HepG2 (cell line): ENCODE results near the gene PSAP. TPM values are rescaled to one million over a fixed set of nuclear protein-coding genes. Genes with fewer than 3 reads are reported as not detected.
A peak's percentile ranks its signal among the peaks of the same experiment; 100 is the strongest.

ENCODE experiments used
- ATAC-seq: fragments of 200-7000 bp; cut with Tn5 transposase; 3 replicates; pipeline ENCODE4 v1.9.1; 2020; ENCODE audit warnings: mild to moderate bottlenecking, moderate library complexity
- BruUV-seq: library from RNA; stranded (reverse); fragments of 400-500 nt; replicated peaks from 2 replicates; lab custom pipeline; 2021; lab: Mats Ljungman, UMichigan
- CTCF ChIA-PET: fragments of 300-600 bp; formaldehyde crosslinking; extraction: SDS; loops from one replicate; lab custom pipeline; 2021; ENCODE audit warnings: low total read pairs, inconsistent platforms, low intra/inter-chr PET ratio; lab: Yijun Ruan, JAX
- POLR2A ChIA-PET: fragments of 350-600 bp; sonication (Branson Sonifier 250); formaldehyde crosslinking; loops from one replicate; lab custom pipeline; 2020; ENCODE audit warnings: antibody characterized with exemption, inconsistent platforms; lab: Yijun Ruan, JAX
- DNase-seq: peaks from one replicate; pipeline ENCODE4 v3.0.0-alpha.2; 2015; ENCODE audit warnings: low spot score
- FAIRE-seq: peaks from 3 replicates; lab custom pipeline; 2011; peaks lifted over from hg19 to GRCh38; lab: Jason Lieb, UNC
- H2AFZ ChIP-seq: one replicate; pipeline ENCODE4 v1.6.1; 2011; ENCODE audit warnings: low read length, inconsistent platforms
- H3K27ac ChIP-seq: fragments of 300-600 bp; 3 replicates; pipeline ENCODE4 v1.8.0; 2011; ENCODE audit warnings: mixed run types, mild to moderate bottlenecking, mixed read lengths, low read length, inconsistent platforms; ENCODE audit not compliant: insufficient read depth; ENCODE audit errors: extremely low read length
- H3K27me3 ChIP-seq, 2 experiments: fragments of 200-600 bp in 1 of 2; 2 replicates in 1 of 2; 3 replicates in 1 of 2; pipeline versions ENCODE4 v1.6.0 to v1.8.0; 2011; ENCODE audit warnings: low read length in 2 of 2, mild to moderate bottlenecking in 2 of 2, moderate library complexity in 2 of 2, inconsistent platforms in 1 of 2; ENCODE audit not compliant: insufficient read depth in 2 of 2, control insufficient read depth in 1 of 2
- H3K36me3 ChIP-seq, 2 experiments: fragments of 200-600 bp in 1 of 2; replicated peaks in 1 of 2; 2 replicates in 1 of 2; 3 replicates in 1 of 2; pipeline versions ENCODE4 v1.5.1 to v1.8.0; 2011; ENCODE audit warnings: low read length in 2 of 2, inconsistent platforms in 1 of 2; ENCODE audit not compliant: insufficient read depth in 2 of 2, control insufficient read depth in 1 of 2
- H3K4me1 ChIP-seq: 2 replicates; pipeline ENCODE4 v1.5.1; 2012; ENCODE audit warnings: low read length, inconsistent platforms; ENCODE audit not compliant: insufficient read depth
- H3K4me2 ChIP-seq: 2 replicates; pipeline ENCODE4 v1.6.0; 2011; ENCODE audit warnings: low read depth, low read length, inconsistent platforms
- H3K4me3 ChIP-seq, 3 experiments: fragments of 200-600 bp in 1 of 3; sonication (generic), shearing (Covaris generic) in 1 of 3; replicated peaks in 1 of 3; 2 replicates each; pipeline ENCODE4 v1.5.1; 2011 to 2016; ENCODE audit warnings: low read length in 3 of 3, inconsistent platforms in 2 of 3, low read depth in 2 of 3, mild to moderate bottlenecking in 2 of 3, control low read depth in 1 of 3, mixed read lengths in 1 of 3; ENCODE audit not compliant: insufficient read depth in 1 of 3
- H3K79me2 ChIP-seq: one replicate; pipeline ENCODE4 v1.6.1; 2011; ENCODE audit warnings: low read length, inconsistent platforms; ENCODE audit not compliant: insufficient read depth
- H3K9ac ChIP-seq: 2 replicates; pipeline ENCODE4 v1.6.0; 2011; ENCODE audit warnings: mild to moderate bottlenecking, low read depth, low read length, inconsistent platforms; ENCODE audit not compliant: insufficient read depth
- H3K9me3 ChIP-seq: 2 replicates; pipeline ENCODE4 v1.5.1; 2012; ENCODE audit warnings: mild to moderate bottlenecking, low read length
- H4K20me1 ChIP-seq: 2 replicates; pipeline ENCODE4 v1.6.0; 2011; ENCODE audit warnings: inconsistent platforms, mild to moderate bottlenecking, low read length, moderate library complexity; ENCODE audit not compliant: insufficient read depth
- EHMT2 ChIP-seq: fragments of 200-600 bp; sonication (generic); IDR thresholded peaks from 2 replicates; pipeline ENCODE4 v1.7.0; 2017; ENCODE audit warnings: antibody characterized with exemption, low read depth, low read length, borderline replicate concordance
- ELF1 ChIP-seq: sonication (generic); formaldehyde crosslinking; IDR thresholded peaks from 2 replicates; pipeline ENCODE4 v1.4.0; 2020; ENCODE audit warnings: missing genetic modification reagents
- ELF4 ChIP-seq: sonication (generic); formaldehyde crosslinking; IDR thresholded peaks from 2 replicates; pipeline ENCODE4 v1.5.0; 2020; ENCODE audit warnings: missing genetic modification reagents, mild to moderate bottlenecking, moderate library complexity, borderline replicate concordance
- FOXK1 ChIP-seq: sonication (generic); formaldehyde crosslinking; IDR thresholded peaks from 2 replicates; pipeline ENCODE4 v1.4.0; 2020; ENCODE audit warnings: low read depth, missing genetic modification reagents, borderline replicate concordance
- HBP1 ChIP-seq: IDR thresholded peaks from 2 replicates; pipeline ENCODE4 v1.6.1; 2016; ENCODE audit warnings: low read depth, control low read depth
- HOXA5 ChIP-seq: sonication (generic); formaldehyde crosslinking; IDR thresholded peaks from 2 replicates; pipeline ENCODE4 v1.4.0; 2020; ENCODE audit warnings: missing genetic modification reagents
- KLF16 ChIP-seq, 2 experiments: sonication (generic) in 1 of 2; formaldehyde crosslinking in 1 of 2; IDR thresholded peaks; 2 replicates each; pipeline versions ENCODE4 v1.6.1 to v1.8.0; 2016 to 2023; ENCODE audit warnings: missing genetic modification reagents in 2 of 2, missing compliant biosample characterization in 1 of 2
- MIER2 ChIP-seq: IDR thresholded peaks from 2 replicates; pipeline ENCODE4 v1.6.1; 2016; ENCODE audit warnings: missing biosample characterization, missing genetic modification reagents
- RXRB ChIP-seq: IDR thresholded peaks from 2 replicates; pipeline ENCODE4 v1.6.1; 2016; ENCODE audit warnings: borderline replicate concordance, missing genetic modification reagents, missing compliant biosample characterization
- SATB2 ChIP-seq: sonication (generic); formaldehyde crosslinking; IDR thresholded peaks from 2 replicates; pipeline ENCODE4 v1.5.0; 2020; ENCODE audit warnings: missing genetic modification reagents
- TGIF2 ChIP-seq: IDR thresholded peaks from 2 replicates; pipeline ENCODE4 v1.6.1; 2016; ENCODE audit warnings: control low read depth, missing compliant biosample characterization
- WIZ ChIP-seq: sonication (generic); formaldehyde crosslinking; IDR thresholded peaks from 2 replicates; pipeline ENCODE4 v1.5.1; 2020; ENCODE audit warnings: mild to moderate bottlenecking, missing genetic modification reagents
- ZNF83 ChIP-seq: sonication (generic); formaldehyde crosslinking; IDR thresholded peaks from 2 replicates; pipeline ENCODE4 v1.4.0; 2020; ENCODE audit warnings: missing genetic modification reagents, mild to moderate bottlenecking, borderline replicate concordance
- WGBS: methylation state at CpG from one replicate; pipeline ENCODE4 v1.1.6; 2017; ENCODE audit warnings: low lambda C conversion rate; 5-methylcytosine and 5-hydroxymethylcytosine counted together
- in situ Hi-C: cut with HindIII; loops from 2 replicates; pipeline ENCODE4 v1.10.0; 2017; ENCODE audit warnings: low pct_unique_long_range_greater_than_20kb; ENCODE audit not compliant: extremely low pct_ligation_motif_present
- intact Hi-C: fragments of 100-400 bp; cut with micrococcal nuclease; formaldehyde crosslinking; loops from one replicate; pipeline ENCODE4 v1.10.0; 2022; ENCODE audit not compliant: unreplicated experiment
- polyA plus RNA-seq, 8 experiments: library from polyadenylated mRNA; depleted of rRNA in 3 of 8; stranded (reverse) in 7 of 8; unstranded in 1 of 8; fragments of >200 nt; fragmentation: Illumina TruSeq in 4 of 8; extraction: Trizol in 4 of 8; gene quantifications; 2 replicates each; pipeline versions ENCODE4 v1.2.1 to v1.2.3, GENCODE V29; 2011 to 2016; ENCODE audit warnings: low read depth in 4 of 8, missing spikeins in 1 of 8, mixed read lengths in 1 of 8; ENCODE audit not compliant: insufficient read depth in 1 of 8
- total RNA-seq, 5 experiments: library from RNA; depleted of rRNA; stranded (reverse); fragments of >200 nt; fragmentation: Illumina TruSeq; extraction: Trizol; gene quantifications; 2 replicates each; pipeline ENCODE4 v1.2.3, GENCODE V29; 2016; ENCODE audit warnings: low read depth in 1 of 5
- TF ChIP-seq, protein P1 (sequence below): sonication (generic); formaldehyde crosslinking; IDR thresholded peaks from 2 replicates; pipeline ENCODE4 v1.4.0; 2020; ENCODE audit warnings: missing genetic modification reagents, borderline replicate concordance
- TF ChIP-seq, protein P2 (sequence below): sonication (generic); formaldehyde crosslinking; conservative IDR thresholded peaks from 2 replicates; pipeline ENCODE4 v1.8.0; 2022; ENCODE audit warnings: mild to moderate bottlenecking, moderate library complexity, missing genetic modification reagents
- TF ChIP-seq, protein P3 (sequence below): sonication (generic); formaldehyde crosslinking; IDR thresholded peaks from 2 replicates; pipeline ENCODE4 v1.4.0; 2020; ENCODE audit warnings: missing genetic modification reagents

Gene PSAP
- total and polyA plus RNA-seq, 2 of the 13 experiments (the other 11 are each of a cell fraction or from before 2014, with no cell fraction given): 323 to 643 TPM

DNA sequence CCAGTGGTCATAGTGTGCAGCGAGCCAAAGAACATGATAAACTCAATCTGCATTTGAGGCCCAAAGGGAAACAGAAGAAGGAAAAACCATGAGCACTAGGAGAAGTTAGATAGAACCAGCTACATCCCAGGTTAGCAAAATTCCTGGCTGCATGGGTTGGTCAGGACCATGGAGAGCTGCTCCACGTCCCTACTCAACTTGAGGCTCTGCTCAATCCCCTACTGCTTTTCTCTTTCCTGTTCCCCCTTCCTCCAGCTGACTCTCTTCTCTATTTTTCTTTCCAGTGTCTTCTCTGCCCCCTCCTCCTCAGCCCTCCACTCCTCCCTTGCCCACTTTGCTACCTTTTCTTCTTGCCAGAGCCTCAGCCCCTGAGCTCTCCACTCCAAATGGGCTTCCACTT, 55.8 kb downstream of the PSAP start:
- BruUV-seq: no TSS peak
- Histone ChIP-seq H3K27ac (no peak overlapping the region), H3K79me2 (no peaks in the 10 kb centered on the region), H4K20me1 (no peaks in the 10 kb centered on the region), H3K9ac (no peak overlapping the region), H3K4me3 (no peak overlapping the region), H2AFZ (no peak overlapping the region), H3K4me2 (no peak overlapping the region), H3K9me3 (no peaks in the 10 kb centered on the region), H3K27me3 (peaks cover under 1 to 11% of the 10 kb centered on the region in 2 experiments; a peak in 3 of 5 replicates), H3K36me3 (no peaks in the 10 kb centered on the region), H3K4me1 (peaks cover 6% of the 10 kb centered on the region; the same call in 1 of the 2 replicates)
- in situ Hi-C loops: no loop called here
- POLR2A ChIA-PET: no interaction called here
- FAIRE-seq (peak; percentile 56), ATAC-seq (no peak), DNase-seq (no peak)
- intact Hi-C loops: no loop called here
- 2% methylated on average over 2 of the region's 2 CpGs for WGBS
- CTCF ChIA-PET: no interaction called here
- TF ChIP-seq TGIF2 (peak; percentile 49; the same call in 1 of the 2 replicates), ZNF83 (no peak), RXRB (CRISPR knock-in tag) (0 out of 2 replicates have a peak, but pooled peaks have one; percentile 20), SATB2 (CRISPR knock-in tag) (0 out of 2 replicates have a peak, but pooled peaks have one; percentile 25), FOXK1 (peak; percentile 17; the same call in 1 of the 2 replicates), MIER2 (CRISPR knock-in tag) (peak; percentile 97), ELF4 (CRISPR knock-in tag) (no peak), WIZ (CRISPR knock-in tag) (peak; percentile 91; the same call in 1 of the 2 replicates), HBP1 (CRISPR knock-in tag) (0 out of 2 replicates have a peak, but pooled peaks have one; percentile 44), ELF1 (CRISPR knock-in tag) (no peak), KLF16 (CRISPR knock-in tag; IDR thresholded peaks at IDR 0.05) (0 out of 4 replicates have a peak, but pooled peaks of 1 of the 2 experiments have one; percentile 30), HOXA5 (CRISPR knock-in tag) (no peak), EHMT2 (peak; percentile 83)
- TF ChIP-seq, protein P1, sequence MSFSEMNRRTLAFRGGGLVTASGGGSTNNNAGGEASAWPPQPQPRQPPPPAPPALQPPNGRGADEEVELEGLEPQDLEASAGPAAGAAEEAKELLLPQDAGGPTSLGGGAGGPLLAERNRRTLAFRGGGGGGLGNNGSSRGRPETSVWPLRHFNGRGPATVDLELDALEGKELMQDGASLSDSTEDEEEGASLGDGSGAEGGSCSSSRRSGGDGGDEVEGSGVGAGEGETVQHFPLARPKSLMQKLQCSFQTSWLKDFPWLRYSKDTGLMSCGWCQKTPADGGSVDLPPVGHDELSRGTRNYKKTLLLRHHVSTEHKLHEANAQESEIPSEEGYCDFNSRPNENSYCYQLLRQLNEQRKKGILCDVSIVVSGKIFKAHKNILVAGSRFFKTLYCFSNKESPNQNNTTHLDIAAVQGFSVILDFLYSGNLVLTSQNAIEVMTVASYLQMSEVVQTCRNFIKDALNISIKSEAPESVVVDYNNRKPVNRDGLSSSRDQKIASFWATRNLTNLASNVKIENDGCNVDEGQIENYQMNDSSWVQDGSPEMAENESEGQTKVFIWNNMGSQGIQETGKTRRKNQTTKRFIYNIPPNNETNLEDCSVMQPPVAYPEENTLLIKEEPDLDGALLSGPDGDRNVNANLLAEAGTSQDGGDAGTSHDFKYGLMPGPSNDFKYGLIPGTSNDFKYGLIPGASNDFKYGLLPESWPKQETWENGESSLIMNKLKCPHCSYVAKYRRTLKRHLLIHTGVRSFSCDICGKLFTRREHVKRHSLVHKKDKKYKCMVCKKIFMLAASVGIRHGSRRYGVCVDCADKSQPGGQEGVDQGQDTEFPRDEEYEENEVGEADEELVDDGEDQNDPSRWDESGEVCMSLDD: no peak
- TF ChIP-seq, protein P2, sequence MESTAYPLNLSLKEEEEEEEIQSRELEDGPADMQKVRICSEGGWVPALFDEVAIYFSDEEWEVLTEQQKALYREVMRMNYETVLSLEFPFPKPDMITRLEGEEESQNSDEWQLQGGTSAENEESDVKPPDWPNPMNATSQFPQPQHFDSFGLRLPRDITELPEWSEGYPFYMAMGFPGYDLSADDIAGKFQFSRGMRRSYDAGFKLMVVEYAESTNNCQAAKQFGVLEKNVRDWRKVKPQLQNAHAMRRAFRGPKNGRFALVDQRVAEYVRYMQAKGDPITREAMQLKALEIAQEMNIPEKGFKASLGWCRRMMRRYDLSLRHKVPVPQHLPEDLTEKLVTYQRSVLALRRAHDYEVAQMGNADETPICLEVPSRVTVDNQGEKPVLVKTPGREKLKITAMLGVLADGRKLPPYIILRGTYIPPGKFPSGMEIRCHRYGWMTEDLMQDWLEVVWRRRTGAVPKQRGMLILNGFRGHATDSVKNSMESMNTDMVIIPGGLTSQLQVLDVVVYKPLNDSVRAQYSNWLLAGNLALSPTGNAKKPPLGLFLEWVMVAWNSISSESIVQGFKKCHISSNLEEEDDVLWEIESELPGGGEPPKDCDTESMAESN: no peak
- TF ChIP-seq, protein P3, sequence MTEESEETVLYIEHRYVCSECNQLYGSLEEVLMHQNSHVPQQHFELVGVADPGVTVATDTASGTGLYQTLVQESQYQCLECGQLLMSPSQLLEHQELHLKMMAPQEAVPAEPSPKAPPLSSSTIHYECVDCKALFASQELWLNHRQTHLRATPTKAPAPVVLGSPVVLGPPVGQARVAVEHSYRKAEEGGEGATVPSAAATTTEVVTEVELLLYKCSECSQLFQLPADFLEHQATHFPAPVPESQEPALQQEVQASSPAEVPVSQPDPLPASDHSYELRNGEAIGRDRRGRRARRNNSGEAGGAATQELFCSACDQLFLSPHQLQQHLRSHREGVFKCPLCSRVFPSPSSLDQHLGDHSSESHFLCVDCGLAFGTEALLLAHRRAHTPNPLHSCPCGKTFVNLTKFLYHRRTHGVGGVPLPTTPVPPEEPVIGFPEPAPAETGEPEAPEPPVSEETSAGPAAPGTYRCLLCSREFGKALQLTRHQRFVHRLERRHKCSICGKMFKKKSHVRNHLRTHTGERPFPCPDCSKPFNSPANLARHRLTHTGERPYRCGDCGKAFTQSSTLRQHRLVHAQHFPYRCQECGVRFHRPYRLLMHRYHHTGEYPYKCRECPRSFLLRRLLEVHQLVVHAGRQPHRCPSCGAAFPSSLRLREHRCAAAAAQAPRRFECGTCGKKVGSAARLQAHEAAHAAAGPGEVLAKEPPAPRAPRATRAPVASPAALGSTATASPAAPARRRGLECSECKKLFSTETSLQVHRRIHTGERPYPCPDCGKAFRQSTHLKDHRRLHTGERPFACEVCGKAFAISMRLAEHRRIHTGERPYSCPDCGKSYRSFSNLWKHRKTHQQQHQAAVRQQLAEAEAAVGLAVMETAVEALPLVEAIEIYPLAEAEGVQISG (CRISPR knock-in tag): peak; percentile 28; the same call in 1 of the 2 replicates
